ENCODE measurements around the gene ARL5A.
"Not testable (repeated sequence)": the region's sequence is repeated elsewhere in the genome, so short reads cannot be mapped to it uniquely, and the experiment has no call there.

Gene ARL5A

GRCh38 chr2:151795646-151796240, 32.5 kb downstream of the ARL5A start:
- no peak for DNase-seq (ENCODE audit: low spot score)

- not testable (repeated sequence) for DNase-seq (ENCODE audit: low spot score)
Measured at GRCh38 chr2:151794422-151794821, 33.8 kb downstream of the ARL5A start.

- no peak for DNase-seq (ENCODE audit: low spot score)
Measured at GRCh38 chr2:151793123-151793522, 35.1 kb downstream of the ARL5A start.

- DNase-seq (ENCODE audit: low spot score), result no peak
Measured at GRCh38 chr2:151792589-151792988, 35.6 kb downstream of the ARL5A start.

GRCh38 chr2:151791545-151791944, 36.7 kb downstream of the ARL5A start:
- DNase-seq (ENCODE audit: low spot score), result no peak

- no peak for DNase-seq (ENCODE audit: low spot score)
Measured at GRCh38 chr2:151790689-151791088, 37.5 kb downstream of the ARL5A start.

- DNase-seq (ENCODE audit: low spot score), result no peak
Measured at GRCh38 chr2:151789055-151789834, 39.0 kb downstream of the ARL5A start.

- DNase-seq (ENCODE audit: low spot score), result no peak
Measured at GRCh38 chr2:151786483-151786882, 41.7 kb downstream of the ARL5A start.

- no peak for DNase-seq (ENCODE audit: low spot score)
Measured at GRCh38 chr2:151786077-151786476, 42.1 kb downstream of the ARL5A start.

- DNase-seq (ENCODE audit: low spot score), result no peak
Measured at GRCh38 chr2:151783133-151783520, 45.1 kb downstream of the ARL5A start.

GRCh38 chr2:151782378-151783132, 45.7 kb downstream of the ARL5A start:
- no peak for DNase-seq (ENCODE audit: low spot score)

- no peak for DNase-seq (ENCODE audit: low spot score)
Measured at GRCh38 chr2:151781642-151782041, 46.6 kb downstream of the ARL5A start.

GRCh38 chr2:151780938-151781337, 47.3 kb downstream of the ARL5A start:
- no peak for DNase-seq (ENCODE audit: low spot score)

- DNase-seq (ENCODE audit: low spot score), result no peak
Measured at GRCh38 chr2:151777935-151778334, 50.3 kb downstream of the ARL5A start.

- DNase-seq (ENCODE audit: low spot score), result no peak
Measured at GRCh38 chr2:151777487-151777886, 50.7 kb downstream of the ARL5A start.

GRCh38 chr2:151776367-151776766, 51.9 kb downstream of the ARL5A start:
- DNase-seq (ENCODE audit: low spot score), result no peak

GRCh38 chr2:151775057-151775740, 53.0 kb downstream of the ARL5A start:
- DNase-seq (ENCODE audit: low spot score), result no peak

GRCh38 chr2:151774506-151774905, 53.7 kb downstream of the ARL5A start:
- DNase-seq (ENCODE audit: low spot score), result peak; percentile 82

GRCh38 chr2:151771599-151772358, 56.4 kb downstream of the ARL5A start:
- DNase-seq (ENCODE audit: low spot score), result no peak

GRCh38 chr2:151770995-151771394, 57.2 kb downstream of the ARL5A start:
- no peak for DNase-seq (ENCODE audit: low spot score)

GRCh38 chr2:151769606-151770005, 58.6 kb downstream of the ARL5A start:
- DNase-seq (ENCODE audit: low spot score), result no peak

- DNase-seq (ENCODE audit: low spot score), result peak; percentile 17
Measured at GRCh38 chr2:151767536-151767935, 60.7 kb downstream of the ARL5A start.
